GM18520 (cell line): ENCODE results near the gene CAST.
"Not testable (repeated sequence)": the region's sequence is repeated elsewhere in the genome, so short reads cannot be mapped to it uniquely, and the experiment has no call there.

ENCODE experiments used
- ATAC-seq: cut with Tn5 transposase; IDR thresholded peaks from one replicate; pipeline ENCODE4 v1.9.1; 2021; ENCODE audit not compliant: unreplicated experiment

Gene CAST

DNA sequence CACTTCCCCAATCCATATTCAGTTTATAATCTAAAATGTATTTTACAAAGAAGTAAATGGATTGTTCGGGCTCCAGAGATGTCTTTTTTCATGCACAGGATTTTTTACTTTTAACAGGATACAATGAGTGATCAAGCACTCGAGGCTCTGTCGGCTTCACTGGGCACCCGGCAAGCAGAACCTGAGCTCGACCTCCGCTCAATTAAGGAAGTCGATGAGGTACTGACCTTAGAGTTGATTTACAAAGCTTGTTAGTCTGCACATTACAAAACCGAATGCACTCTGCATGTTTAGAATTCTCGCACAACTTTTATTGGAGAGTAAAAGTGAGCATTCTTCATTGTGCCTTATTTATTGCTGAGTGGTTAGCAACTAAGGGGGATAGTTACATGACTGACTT, 80.4 kb downstream of the CAST start:
- ATAC-seq: no peak

DNA sequence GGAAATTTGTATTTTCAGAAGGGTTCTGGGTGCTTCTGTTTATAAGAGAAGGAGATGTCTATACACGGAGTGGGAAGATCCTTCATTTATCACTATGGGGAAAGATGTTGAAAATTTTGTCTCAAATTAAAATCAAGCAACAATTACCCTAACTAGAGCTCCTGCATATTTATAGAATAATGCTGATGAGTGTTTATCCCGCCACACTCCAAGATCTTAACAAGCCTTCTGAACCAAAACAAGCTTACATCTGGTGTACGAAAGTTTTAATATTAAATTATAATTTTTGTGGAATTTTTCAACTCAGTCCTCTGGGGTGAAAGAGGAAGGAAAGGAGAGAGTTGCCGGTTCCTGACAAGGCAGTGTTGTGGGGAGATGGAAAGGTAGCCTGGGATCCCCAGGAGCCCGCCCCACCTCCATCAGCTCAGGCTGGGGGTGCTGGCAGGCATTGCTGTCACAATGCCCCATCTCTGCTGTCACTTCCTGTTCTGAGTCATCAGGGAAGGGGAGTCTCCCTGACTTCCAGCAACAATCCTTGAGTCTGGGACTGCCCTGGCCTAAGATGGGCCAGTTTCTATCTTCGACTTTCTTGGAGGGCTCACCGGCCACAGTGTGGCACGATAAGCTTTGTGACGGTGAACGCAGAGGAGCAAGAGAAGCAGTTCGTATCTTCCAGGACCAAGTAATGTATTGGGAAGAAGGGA, 81.0 kb downstream of the CAST start:
- no peak for ATAC-seq

DNA sequence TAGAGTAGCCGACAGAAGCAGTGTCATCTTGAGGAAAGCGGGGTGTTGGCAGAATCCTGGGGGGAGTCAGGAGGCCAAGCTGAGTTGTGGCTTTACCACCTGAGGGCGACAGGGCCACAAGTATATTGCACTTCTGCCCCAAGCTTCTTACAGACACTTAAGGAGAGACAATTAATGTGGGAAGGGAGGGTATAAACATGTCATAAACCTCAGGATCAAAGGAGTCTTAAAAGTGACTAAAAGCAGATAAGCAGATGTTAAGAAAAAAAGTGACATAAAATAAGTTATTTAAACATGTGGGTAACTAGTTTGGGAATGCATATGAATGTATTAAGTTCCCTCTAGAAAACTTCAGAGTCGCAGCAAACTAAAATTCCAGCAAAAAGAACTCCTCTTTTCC, 81.6 kb downstream of the CAST start:
- ATAC-seq: no peak

DNA sequence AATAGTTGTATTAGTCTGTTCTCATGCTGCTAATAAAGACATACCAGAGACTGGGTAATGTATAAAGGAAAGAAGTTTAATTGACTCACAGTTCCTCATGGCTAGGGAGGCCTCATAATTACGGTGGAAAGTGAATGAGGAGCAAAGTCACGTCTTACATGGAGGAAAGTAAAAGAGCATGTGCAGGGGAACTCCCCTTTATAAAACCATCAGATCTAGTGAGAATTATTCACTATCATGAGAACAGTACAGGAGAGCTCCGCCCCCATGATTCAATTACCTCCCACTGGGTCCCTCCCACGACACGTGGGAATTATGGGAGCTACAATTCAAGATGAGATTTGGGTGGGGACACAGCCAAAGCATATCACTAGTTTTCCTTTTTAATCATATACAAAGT, 82.0 kb downstream of the CAST start:
- not testable (repeated sequence) for ATAC-seq

DNA sequence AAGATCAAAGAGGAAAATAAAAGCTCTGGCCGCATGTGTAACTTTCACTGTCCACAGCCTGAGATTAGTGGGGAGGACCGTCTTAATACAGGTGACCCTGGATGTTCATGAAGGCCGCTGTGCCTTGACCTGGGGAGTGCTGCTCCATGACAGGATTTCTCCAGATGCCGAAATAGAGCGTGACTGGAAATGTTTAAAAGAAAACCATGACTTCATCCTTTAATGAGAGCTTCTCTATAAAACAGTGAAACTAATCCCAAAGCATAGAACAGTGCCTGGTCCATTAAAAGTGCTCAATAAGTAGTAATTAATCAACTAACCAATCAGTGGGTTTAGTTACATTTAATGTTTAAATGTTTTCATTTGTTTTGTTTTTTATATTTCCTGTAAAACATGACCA, 82.8 kb downstream of the CAST start:
- ATAC-seq: no peak

DNA sequence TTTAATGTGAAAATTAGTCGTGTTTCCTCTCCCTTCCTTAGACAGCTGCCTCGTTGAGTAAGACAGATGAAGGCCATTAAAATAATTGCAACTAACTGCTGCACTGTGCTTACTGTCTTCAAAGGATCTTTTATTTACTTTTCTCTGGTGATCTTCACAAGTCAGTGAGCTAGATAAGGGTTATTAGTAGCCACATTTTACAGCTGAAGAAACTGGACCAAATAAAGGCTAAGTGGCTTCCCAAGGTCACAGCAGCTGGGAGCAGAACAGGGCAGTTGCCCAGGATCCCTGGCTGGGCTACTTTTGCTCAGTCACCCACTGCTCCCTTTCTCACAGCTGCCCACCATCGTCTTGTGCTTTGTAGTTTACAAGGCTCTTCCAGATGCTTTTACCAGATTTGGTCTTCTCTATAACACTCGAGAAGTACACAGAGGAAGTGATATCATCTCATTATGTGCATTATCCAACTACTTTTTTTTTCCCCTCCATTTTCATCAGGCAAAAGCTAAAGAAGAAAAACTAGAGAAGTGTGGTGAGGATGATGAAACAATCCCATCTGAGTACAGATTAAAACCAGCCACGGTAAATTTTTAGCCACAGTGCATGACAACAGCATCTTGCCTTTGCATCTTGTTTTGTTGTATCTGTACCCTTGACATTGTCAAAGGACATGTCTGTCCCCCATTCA, 83.8 kb downstream of the CAST start:
- no peak for ATAC-seq

DNA sequence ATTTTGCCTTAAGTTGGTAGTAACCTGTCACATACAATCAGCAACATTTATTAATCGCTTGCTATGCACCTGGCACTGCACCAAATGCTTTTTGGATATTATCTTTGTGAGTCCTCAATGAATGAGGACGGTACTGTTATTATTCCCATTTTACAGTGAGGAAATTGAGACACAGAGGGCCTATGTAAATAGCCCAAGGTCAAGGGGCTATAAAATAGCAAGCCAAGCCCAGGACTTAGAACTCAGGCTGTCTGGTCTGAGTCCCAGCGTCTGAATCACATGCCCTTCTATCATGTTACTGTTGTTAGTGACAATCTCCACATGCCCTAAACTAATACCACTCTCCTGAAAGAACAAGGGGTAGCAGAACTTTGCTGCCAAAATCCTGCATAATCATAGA, 85.5 kb downstream of the CAST start:
- no peak for ATAC-seq

DNA sequence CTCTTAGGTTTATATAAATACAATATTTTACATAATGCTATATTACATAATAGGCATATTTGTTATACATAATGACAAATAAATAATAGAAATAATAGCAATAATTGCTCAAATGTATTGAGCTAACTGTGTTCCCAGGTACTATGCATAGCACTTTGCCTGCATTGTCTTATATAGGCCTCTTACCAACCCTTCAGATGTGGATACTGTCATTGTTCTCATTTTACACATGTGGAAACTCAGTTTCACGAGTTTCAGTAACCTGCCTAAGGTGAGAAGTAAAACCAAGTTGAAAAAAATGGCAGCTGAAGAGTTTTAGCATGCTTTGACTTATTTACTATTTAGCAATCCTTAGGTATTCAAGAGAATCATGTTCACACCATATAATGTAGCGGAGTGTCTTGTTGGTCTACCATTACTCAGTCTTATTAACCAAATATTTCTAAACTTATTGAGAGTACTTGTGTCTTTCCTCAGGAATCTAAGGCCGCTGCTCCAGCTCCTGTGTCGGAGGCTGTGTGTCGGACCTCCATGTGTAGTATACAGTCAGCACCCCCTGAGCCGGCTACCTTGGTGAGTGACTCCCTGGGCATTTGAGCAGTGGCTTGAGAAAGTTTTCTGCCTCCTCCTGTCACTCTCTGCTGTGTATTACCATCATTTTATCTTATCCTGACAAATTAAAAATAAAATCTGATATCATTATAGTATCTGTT, 88.1 kb downstream of the CAST start:
- ATAC-seq: no peak

DNA sequence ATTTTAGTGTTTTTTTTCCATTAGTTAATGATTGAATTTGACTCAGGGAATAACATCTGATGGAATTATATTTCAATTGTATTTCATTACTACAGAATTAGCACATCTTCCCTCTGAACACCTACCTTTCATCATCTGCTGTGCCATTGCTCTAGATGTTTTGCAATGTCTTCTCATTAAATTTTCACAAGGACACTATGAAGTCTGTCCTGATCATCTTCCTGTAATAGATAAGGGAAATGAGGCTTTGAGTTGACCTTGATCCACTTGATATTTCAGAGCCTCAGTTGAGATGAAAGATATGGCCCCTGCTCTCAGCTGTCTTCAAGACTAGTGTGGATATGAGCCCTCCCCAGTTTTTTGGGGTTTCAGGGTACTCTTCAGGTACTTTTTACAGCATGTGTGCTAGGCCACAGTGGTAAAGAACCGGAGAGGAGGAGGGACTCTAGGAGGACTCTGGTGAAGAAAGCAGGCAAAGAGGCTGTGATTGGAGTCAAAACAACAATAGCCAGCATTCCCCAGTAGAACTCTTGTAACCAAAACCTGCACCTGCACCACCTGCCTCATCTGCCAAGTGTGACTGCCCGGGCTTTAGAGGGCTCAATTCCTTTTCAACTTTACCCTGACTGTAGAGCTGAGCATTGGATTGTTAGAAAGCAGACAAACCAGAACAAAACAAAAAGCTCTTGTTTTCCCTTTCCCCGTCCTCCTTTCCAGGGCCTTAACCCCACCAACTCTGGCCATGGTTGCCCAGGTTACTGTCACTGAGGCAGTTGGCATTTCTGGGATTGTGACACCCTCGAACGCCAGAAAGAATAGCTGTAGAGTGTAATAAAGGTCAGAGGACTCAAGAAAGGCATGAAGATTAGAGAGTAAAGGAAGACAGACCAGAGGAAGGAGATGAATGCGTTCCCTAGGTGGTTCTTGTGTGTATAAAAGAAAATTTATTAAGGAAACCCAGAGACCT, 89.3 kb downstream of the CAST start:
- no peak for ATAC-seq

DNA sequence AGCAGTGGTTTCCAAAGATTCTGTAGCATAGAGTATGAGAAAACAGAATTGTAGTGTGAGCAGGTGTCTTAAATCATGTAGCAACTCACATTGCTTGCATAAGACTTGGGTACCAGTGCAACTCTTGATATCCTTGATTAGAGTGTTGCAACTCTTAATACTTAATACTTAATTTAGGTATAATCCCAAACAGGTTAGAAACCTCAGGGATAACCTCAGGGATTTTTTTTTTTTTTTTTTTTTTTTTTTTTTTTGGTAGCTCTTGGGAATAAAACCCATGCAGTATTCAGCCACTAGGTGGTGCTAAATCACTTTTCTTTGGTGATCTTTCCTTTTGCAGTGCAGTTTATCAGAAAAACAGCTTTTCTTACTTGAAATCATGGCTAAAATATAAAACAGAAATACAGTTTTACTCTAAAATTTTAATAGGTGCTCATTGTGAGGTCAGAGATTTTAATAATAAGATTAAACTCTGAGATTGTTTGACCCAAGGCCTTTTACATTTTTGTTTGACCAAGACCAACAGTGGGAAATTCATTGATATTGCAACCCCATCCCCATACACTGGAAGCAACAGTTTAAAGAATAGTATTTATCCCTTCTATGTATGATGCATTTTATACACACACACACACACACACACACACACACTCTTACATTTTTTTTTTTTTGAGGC, 90.3 kb downstream of the CAST start:
- ATAC-seq: no peak

DNA sequence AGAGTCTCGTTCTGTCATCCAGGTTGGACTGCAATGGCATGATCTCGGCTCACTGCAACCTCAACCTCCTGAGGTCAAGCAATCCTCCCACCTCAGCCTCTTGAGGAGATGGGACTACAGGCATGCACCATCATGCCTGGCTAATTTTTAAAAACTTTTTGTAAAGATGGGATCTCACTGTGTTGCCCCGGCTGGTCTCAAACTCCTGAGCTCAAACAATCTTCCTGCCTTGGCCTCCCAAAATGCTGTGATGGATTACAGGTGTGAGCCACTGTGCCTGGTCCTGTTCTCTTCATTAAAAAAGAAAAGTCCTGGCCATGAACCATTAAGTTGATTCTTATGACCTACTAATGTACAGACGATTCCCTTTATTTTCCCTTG, 90.8 kb downstream of the CAST start:
- ATAC-seq: no peak

DNA sequence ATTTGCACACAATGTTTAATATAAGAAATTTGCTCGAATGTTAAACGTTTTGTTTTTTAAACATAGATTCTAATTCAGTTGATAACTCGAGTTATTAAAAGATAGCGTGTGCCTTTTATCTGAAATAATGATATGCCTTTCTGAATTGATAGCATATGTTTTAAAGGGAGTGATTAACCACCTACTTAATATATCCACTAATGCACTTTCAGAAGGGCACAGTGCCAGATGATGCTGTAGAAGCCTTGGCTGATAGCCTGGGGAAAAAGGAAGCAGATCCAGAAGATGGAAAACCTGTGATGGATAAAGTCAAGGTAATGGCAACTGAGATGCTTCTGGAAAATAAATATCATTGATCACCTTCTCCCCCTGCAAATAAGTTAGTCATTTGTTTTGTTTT, 91.7 kb downstream of the CAST start:
- ATAC-seq: no peak

DNA sequence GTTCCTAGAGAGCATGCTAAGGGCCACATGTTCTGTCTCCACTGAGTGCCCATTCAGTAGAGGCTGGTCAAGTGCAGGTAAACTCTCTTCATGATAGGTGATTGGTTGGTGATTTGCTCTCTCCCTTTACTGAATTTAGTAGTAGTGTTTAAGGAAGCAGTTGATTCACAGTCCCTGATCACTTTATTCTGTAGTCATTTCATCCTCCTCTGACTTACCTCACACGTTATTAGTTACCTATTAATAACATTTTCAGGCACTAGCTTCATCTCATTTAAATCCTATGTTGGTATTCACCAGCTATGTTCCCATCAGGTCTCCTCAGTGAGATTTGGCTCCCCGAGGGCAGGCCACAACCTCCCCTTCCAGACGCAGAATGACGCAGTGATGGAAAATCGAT, 93.7 kb downstream of the CAST start:
- no peak for ATAC-seq

DNA sequence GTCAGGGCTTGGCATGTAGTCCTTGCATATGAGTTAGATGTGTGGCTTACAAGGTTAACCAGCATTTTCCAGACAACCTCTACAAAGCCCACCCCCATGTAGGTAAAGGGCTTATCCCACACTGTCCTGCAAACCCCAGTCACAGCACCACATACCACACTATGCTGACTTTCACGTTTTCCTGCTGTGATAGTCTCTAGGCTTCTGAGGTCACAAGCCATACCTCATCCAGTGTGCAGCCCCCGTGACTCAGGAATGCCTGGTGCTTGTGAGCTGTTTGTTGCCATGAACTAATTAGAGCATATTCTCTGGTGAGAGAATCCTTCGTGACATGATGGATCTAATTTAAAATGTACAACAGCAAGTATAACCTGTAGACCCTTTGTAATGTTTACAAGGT, 94.8 kb downstream of the CAST start:
- no peak for ATAC-seq

DNA sequence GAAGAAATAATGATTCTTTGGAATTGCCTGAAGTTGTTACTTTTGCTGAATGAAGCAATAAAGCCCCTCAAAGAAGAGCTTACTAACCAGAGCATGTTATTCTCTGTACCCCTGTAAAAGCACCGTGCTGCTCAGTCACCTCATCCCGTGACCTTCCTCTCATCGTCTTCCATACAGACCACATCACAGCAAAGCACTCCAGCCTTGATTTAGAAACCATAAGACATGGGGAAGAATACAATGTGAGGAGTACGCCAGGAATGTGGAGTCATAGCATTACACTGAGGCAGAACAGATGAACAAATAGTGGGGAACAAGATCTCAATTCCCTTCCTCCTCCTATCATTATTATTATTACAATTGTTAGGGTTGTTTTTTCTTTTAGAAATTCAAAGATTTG, 96.4 kb downstream of the CAST start:
- no peak for ATAC-seq

DNA sequence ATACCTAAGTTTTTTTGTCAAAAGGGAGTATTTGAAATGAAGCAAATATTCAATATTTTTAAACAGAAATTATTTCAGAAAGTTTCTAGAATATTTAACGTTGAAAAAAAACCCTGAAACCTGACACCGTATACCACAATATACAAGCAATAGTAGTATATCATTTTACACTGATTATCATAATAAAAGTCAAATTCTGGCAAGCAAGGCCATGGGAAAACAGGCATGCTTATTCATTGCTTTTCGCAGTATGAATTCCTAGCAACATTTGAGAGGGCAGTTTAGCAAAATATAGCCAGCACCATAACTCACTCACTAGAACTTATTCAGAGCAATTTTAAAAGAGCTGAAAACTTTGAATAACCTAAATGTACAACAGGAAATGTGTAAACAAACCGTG, 99.4 kb downstream of the CAST start:
- no peak for ATAC-seq

DNA sequence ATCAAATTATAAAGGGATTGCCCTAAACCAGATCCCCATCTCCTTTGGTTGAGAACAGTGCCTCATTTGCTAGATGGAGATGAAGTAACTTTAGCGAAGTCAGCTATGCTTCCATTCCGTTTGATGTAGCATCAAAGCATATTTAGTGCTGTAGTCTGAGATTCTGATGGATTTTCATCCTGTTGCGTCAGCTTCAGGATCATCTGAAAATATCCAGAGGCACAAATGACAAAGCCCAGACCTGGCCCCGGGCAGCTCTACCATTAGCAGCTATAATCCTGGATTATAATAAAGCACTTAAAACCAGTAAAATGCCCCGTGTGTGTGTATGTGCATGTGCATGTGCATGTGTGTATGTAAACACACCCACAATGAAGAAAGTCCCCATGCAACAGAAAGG, 100.8 kb downstream of the CAST start:
- no peak for ATAC-seq

DNA sequence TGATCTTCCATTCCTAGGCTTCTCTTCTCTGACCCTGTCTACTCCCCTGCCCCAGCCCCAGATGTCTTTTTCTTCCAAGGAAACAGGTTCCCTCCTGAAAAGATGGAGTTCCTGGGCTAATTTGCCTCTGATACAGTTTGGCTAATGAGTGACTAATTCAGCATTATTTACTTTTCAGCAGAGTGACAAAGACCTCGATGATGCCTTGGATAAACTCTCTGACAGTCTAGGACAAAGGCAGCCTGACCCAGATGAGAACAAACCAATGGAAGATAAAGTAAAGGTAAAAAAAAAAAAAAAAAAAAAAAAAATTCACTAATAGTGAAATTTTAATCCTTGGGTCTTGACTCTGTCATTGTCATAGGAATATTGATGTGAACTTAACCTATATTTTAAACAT, 102.9 kb downstream of the CAST start:
- ATAC-seq: no peak

DNA sequence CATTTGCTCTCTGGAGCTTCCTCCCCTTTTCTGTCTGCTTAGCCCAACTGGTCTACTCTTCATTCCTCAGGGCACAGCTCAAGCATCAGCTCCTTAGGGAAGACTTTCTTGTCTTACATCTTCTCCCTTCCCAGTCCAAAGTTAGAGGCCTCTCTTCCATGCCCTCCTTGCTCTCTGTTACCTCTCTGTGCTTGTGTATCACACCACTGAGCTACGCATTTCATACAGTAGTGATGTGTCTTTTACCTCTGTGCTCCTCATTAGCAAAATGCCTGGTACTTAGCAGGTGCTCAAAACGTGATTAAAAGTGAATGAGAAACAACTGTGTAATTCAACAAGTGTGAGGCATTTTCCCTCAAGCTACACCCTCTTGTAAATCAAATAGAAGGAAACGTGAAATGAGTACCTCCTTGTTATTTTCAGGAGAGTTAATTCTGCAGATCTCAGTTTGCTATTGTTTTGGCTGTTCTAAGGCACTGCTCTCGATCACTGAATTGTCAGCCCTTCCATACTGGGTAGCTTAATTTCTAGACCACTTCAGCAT, 106.6 kb downstream of the CAST start:
- ATAC-seq: no peak

DNA sequence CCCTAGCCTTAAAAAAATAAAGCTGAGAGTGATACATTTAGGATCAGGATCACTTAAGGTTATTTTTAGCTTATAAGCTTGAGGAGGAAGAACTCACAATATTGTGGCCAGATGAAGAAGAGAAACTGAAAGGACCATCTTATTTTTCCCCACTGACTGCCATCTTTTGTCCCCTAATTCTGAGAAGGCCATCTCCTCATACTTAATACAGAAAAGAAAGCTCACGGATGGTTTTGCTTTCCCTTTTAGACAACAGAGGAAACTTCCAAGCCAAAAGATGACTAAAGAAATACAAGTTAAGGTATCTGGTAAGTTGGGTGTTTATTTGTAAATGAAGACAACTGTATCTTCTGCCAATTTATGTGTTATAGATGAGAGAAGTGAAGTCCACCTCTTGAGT, 109.2 kb downstream of the CAST start:
- no peak for ATAC-seq
